Colonic mucosa (tissue), 4 donors: ENCODE measurements around the gene CEBPZOS. TPM values are rescaled to one million over a fixed set of nuclear protein-coding genes. Genes with fewer than 3 reads are reported as not detected.
"Not testable (repeated sequence)": the region's sequence is repeated elsewhere in the genome, so short reads cannot be mapped to it uniquely, and the experiment has no call there.

Source experiments
- DNase-seq: peaks from one replicate; pipeline ENCODE4 v3.0.0-alpha.2; 2020
- H3K27ac ChIP-seq: fragments of 200-600 bp; one replicate; pipeline ENCODE4 v1.8.0; 2021
- H3K27me3 ChIP-seq: fragments of 200-600 bp; one replicate; pipeline ENCODE4 v1.8.0; 2021
- H3K36me3 ChIP-seq: fragments of 200-600 bp; one replicate; pipeline ENCODE4 v1.8.0; 2021
- H3K4me1 ChIP-seq: fragments of 200-600 bp; one replicate; pipeline ENCODE4 v1.8.0; 2021; ENCODE audit warnings: mild to moderate bottlenecking
- H3K4me3 ChIP-seq: fragments of 200-600 bp; one replicate; pipeline ENCODE4 v1.8.0; 2021
- H3K9ac ChIP-seq, 2 donors: one replicate each; pipeline ENCODE4 v1.7.0; 2013; ENCODE audit warnings: control low read depth in 2 of 2, low read depth in 2 of 2, low read length in 2 of 2
- H3K9me3 ChIP-seq: fragments of 200-600 bp; one replicate; pipeline ENCODE4 v1.8.0; 2021
- CTCF ChIP-seq: fragments of 200-600 bp; IDR thresholded peaks from one replicate; pipeline ENCODE4 v1.8.0; 2022; ENCODE audit warnings: antibody characterized with exemption, mild to moderate bottlenecking
- intact Hi-C: fragments of 100-400 bp; cut with DNase I; formaldehyde crosslinking; loops from one replicate; pipeline ENCODE4 v1.14.1; 2022
- total RNA-seq, 2 donors: library from RNA; stranded (reverse); fragmentation: NEBNext Ultra II Directional in 1 of 2; extraction: Animal tissue kit (Norgen Biotek cat#: 25700) in 1 of 2; gene quantifications; one replicate each; pipeline ENCODE4 v1.2.1, GENCODE V29; 2021
- donor health status: healthy.
- donor health status: DM: no; HTN: no; CAD: no.
- donor health status: DM: no; HTN: no; CAD: no.

Gene CEBPZOS
- total RNA-seq, 2 donors from 2014 or later, result 43.1 to 49.4 TPM

- intact Hi-C loops, result no loop called here
- Histone ChIP-seq H3K9me3 (no peaks in the 10 kb centered on the region), H3K27me3 (no peaks in the 10 kb centered on the region), H3K4me1 (no peaks in the 10 kb centered on the region), H3K4me3 (no peak overlapping the region), H3K36me3 (no peaks in the 10 kb centered on the region), H3K27ac (no peak overlapping the region), H3K9ac (no peak overlapping the region)
- no peak for DNase-seq
- no peak for TF ChIP-seq CTCF
Measured at GRCh38 chr2:37192551-37192950, 3.7 kb upstream of the CEBPZOS start.

- peak overlapping the region; percentile 97 for H3K4me3 ChIP-seq
- H3K27me3 ChIP-seq, H3K4me1 ChIP-seq, H3K36me3 ChIP-seq, DNase-seq, intact Hi-C loops, H3K9me3 ChIP-seq: not testable (repeated sequence)
- peak overlapping the region; percentile 68 to 76 for H3K9ac ChIP-seq
- peak overlapping the region; percentile 86 for H3K27ac ChIP-seq
Measured at GRCh38 chr2:37195862-37196319, 405 bp upstream of the CEBPZOS start.

- no peak overlapping the region for H3K4me3 ChIP-seq
- no peak for DNase-seq
- no peak overlapping the region for H3K27ac ChIP-seq
- H3K9ac ChIP-seq, result no peak overlapping the region
- no peaks in the 10 kb centered on the region for H3K9me3 ChIP-seq
- H3K36me3 ChIP-seq, result no peaks in the 10 kb centered on the region
- intact Hi-C loops, result no loop called here
- H3K4me1 ChIP-seq, result no peaks in the 10 kb centered on the region
- no peak for TF ChIP-seq CTCF
- H3K27me3 ChIP-seq, result no peaks in the 10 kb centered on the region
Measured at GRCh38 chr2:37198681-37199065, 2.4 kb downstream of the CEBPZOS start.

- Histone ChIP-seq H3K9me3 (no peaks in the 10 kb centered on the region), H3K9ac (no peak overlapping the region), H3K4me1 (no peaks in the 10 kb centered on the region), H3K36me3 (peaks cover 5% of the 10 kb centered on the region), H3K4me3 (no peak overlapping the region), H3K27me3 (no peaks in the 10 kb centered on the region), H3K27ac (no peak overlapping the region)
- no peak for DNase-seq
- intact Hi-C loops, result no loop called here
- TF ChIP-seq CTCF, result no peak
Measured at GRCh38 chr2:37201208-37201607, 4.9 kb downstream of the CEBPZOS start.

- TF ChIP-seq CTCF, result no peak
Measured at GRCh38 chr2:37201766-37202165, 5.5 kb downstream of the CEBPZOS start.

GRCh38 chr2:37203708-37204107 lies 7.4 kb downstream of the CEBPZOS start:
- Histone ChIP-seq H3K4me3 (no peak overlapping the region), H3K27ac (no peak overlapping the region), H3K36me3 (peaks cover 6% of the 10 kb centered on the region), H3K27me3 (no peaks in the 10 kb centered on the region), H3K4me1 (no peaks in the 10 kb centered on the region), H3K9me3 (no peaks in the 10 kb centered on the region), H3K9ac (no peak overlapping the region)
- intact Hi-C loops, result no loop called here
- TF ChIP-seq CTCF, result no peak
- DNase-seq, result no peak

More at GRCh38 chr2:37201766-37202165, 5.5 kb downstream of the CEBPZOS start:
- Histone ChIP-seq H3K27me3 (no peaks in the 10 kb centered on the region), H3K9me3 (no peaks in the 10 kb centered on the region), H3K4me1 (no peaks in the 10 kb centered on the region), H3K9ac (no peak overlapping the region), H3K4me3 (no peak overlapping the region), H3K27ac (no peak overlapping the region), H3K36me3 (peaks cover 6% of the 10 kb centered on the region)
- intact Hi-C loops, result no loop called here
- no peak for DNase-seq

GRCh38 chr2:37205071-37205661 lies 8.9 kb downstream of the CEBPZOS start:
- H3K27me3 ChIP-seq, H3K27ac ChIP-seq, H3K4me3 ChIP-seq, H3K9ac ChIP-seq, DNase-seq, intact Hi-C loops, H3K9me3 ChIP-seq, H3K4me1 ChIP-seq: not testable (repeated sequence)
- H3K36me3 ChIP-seq, result peaks cover 19% of the 10 kb centered on the region
